Colon (tissue), 2 donors: Measurements from ENCODE around the gene CLEC16A.

Experiments
- FAIRE-seq: peaks from 2 replicates; lab custom pipeline; 2012; peaks lifted over from hg19 to GRCh38; lab: Jason Lieb, UNC
- donor health status: control.
- donor health status: control.

Gene CLEC16A

DNA sequence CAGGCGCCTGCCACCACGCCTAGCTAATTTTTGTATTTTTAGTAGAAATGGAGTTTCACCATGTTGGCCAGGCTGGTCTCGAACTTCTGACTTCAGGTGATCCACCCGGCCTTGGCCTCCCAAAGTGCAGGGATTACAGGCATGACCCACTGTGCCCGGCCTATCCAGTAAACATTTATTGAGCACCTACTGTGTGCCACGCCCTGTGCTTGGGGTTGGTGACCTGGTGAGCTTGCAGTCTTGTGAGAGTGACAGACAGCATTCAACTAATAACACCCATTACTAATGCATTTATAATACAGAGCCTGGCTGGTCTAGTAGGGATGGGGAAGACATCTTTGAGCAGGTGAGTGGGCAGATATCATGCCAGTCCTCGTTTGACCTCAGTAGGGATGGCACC lies 198.6 kb downstream of the CLEC16A start:
- no peak for FAIRE-seq

DNA sequence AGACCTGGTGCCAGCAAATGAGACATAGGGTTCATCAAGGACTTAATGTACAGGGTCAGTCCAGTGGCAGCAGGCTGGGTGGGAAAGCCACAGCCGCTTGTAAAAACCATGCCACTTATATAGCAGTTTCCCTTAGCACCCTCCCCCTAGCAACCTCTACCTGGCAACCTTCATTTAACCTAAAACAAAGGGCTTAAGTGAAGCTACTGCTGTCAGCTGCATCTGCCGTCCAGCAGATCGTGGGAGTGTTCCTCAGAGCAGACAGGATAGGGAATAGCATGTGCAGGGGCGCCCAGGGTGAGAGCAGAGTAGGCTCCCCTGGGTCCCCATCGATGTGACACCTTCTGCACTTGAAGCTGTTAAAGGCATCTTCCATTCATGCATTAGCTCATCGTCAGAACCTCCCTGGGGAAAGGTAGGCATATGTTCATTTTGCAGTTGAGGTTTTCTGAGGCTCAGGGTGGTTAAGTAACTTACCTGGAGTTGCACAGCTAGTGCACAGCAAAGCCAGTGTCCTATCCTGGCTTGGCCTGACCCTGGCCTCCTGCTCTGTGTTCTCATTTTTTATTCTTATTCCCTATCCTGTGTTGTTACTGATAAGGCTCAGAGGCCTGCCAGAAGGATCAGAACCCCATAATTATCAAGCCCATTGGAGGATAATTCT lies 199.1 kb downstream of the CLEC16A start:
- FAIRE-seq = no peak

DNA sequence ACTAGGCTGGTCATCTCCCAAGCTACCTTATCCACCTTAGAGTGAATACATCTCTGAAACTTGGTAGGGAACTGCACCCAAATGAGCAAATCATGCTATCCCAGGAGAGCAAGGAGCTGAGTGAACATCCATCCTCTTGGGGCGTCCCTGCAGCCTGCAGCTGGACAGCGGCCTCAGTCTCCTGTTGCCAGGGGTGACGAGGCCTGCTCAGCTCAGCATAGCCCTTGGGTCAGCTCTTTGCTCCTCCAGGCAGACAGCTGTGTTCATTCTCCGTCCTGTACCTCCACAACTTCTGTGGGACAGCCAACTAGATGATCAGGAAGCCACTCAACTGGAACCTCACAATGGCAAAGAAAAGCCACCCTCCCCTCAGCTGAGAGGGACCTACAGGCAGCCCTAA lies 199.8 kb downstream of the CLEC16A start:
- FAIRE-seq = no peak

DNA sequence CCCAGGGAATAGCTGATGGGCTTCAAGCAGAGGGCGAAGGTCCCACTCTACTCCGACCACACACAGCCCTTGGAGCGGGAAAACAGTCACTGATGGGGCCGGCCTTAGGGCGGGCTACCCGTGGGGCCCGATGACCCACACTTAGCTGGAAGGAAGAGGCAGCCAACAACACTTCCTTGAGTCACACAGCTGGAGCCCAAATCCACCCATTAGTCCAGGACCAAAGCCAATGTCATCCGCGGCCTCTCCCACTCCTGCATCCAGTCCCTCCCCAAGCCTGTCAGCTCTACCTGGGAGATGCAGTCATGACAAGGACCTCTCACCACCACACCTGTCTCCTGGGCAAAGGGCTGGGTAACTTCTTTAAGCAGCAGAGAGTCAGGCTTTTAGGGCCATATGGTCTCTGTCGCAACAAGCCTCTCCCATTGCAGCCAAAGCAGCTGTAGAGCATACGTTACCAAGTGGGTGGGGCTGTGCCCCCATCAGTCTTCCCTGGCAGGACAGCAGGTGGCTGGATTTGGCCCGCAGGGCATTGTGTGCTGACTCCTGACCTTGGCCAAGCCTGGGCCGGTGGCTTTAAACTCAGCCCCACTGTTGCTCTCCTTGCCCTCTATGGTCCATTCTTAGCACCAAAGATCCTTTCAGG lies 200.9 kb downstream of the CLEC16A start:
- no peak for FAIRE-seq

DNA sequence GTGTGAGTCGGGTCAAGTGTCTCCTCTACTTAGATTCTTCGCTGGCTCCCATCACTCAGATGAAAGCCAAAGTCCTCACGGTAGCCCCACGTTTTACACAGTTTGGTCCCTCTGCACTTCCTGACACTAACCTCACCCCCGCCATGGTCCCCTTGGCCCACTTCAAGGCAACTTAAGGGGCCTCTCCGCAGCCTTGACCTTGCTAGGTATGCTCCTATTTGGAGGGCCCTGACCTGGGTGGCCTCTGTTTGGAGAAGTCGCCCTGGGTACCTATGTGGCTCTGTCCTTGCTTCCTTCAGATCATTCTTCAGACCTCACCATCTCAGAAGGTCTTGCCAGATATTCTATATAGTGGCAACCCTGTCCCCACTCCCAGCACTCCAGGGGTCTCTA lies 201.5 kb downstream of the CLEC16A start:
- no peak for FAIRE-seq

DNA sequence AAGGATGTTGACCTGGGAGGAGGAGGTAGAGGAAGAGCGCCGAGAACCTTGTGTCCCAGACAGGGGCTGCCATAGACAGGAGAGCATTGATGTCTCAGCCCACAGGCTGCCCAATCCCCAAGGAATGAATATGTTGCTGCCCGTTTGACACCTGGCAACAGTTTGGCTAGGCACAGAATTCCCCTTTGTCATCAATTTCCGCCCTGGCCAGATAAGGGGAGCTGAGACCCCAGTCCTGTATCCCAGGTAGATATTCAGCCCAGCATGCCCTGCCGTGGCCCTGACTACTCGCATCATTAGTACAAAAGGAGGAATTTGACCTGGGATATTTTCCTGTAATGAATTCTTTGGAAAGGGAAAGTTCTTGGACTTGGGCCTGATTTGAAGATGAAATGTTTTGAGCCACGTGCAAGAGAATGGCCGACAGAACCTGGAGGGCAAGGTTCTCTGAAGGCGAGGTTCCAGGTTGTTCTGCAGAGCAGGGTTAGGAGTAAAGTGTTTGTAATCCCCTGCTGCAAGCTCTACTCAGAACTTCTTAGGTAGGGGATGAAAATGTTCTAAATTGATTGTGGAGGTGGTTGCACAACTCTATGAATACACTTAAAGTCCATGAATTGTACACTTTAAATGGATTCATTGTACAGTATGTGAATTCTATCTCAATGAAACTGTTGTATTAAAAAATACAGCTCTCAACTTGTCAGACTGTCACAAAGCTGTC lies 202.8 kb downstream of the CLEC16A start:
- no peak for FAIRE-seq

DNA sequence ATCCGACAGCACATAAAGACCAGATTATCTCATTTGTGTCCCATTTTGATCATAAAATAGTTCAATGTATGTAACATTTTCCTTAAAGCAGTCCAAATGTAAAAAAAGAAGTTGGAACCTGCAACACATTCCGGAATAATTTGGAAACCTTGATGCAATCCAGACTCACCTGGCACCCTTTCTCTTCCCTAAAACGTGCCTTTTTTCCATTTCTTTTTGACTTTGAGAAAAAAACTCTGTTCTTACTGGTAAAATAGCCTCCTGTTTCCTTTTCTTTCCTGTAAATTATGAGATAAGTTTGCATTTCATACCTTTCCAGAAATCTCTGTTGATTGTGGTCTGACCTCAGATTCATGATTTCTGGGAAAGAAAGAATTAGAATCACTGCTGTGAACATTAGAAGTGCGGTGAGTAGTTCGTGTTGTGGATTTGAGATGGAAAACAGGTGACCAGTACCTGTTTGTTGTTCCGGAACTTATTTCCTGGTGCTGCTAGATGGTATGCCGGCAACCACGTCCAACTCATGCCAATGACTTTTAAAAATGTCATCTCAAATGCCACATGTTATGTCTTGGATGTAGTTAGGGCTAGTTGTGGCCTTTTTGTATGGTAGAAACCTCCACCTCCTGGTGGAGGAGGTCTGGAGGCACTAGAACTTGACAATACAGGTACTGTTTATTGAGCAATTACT lies 203.5 kb downstream of the CLEC16A start:
- FAIRE-seq = no peak

DNA sequence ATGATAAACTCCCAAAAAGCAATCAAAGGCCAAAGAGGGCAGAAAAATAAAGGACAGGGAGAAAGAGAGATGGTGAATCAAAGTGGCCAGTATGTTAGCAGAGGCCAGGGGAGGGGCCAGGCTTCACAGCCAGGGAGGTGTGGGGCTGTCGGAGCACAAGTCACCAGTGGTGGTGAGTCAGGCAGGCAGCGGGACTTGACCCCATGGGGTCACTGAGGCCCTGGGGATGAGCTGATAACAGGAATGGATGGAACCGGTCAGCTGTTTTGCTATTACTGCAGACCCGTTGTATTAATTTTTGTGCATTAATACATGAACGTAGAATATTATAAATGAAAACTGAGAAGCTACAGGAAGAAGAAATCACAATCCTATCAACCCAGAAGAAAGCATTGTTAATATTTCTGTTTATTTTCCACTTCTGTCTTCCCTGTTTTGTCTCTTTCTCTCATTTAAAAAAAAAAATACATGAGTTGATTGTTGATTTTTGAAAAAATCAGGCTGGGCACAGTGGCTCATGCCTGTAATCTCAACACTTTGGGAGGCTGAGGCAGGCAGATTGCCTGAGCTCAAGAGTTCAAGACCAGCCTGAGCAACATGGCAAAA lies 204.8 kb downstream of the CLEC16A start:
- no peak for FAIRE-seq

DNA sequence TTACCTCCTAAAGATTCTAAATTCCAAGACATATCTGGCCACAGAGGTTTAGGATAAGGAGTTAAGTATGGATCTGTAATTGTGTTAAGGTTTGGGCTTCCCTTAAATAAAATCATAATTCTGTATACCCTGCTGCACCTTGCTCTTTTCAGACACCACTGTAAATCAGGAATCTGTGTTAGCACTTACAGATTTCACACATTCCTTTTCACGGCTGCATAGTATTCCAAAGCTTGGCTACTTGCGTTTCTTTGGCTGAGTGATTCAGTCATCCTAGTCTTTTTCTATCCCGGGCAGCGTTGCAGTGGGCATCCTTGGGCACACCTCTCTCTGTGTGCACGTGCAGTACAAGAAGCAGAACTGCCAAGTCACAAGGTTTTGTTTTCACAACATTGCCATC lies 205.8 kb downstream of the CLEC16A start:
- no peak for FAIRE-seq

DNA sequence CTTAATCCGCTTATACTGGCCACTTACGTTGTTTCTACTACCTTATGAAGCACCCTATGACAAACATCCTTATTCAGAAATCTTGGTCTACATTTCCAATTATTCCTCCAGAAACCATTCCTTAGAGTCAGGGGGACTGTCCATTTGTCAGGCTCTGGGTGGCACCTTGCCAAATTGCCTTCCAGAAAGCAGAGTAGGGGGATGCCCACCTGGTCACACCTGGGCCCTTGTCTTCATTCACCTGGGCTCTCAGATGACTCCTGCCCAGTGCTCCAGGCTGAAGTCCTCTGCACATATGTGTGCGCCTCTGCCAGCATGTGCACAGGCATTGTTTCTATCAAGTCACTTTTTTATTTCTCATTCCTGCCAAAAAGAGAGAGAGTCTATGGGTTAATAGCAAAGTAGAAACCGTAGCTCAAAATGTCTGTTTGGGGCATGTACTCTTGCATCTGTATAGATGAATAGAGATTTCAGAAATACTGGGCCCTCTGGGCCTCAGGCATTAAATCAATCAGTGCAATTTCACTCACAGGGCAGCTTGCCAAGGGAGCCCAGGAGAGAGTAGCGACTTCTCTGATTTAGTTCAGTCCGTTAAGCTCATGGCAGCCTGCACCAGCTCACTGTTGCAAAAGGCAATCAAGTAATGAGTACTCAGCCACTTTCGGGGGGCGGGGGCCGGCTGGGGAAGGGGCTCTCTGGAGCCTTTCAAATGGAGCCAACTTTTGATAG lies 207.0 kb downstream of the CLEC16A start:
- FAIRE-seq = no peak

DNA sequence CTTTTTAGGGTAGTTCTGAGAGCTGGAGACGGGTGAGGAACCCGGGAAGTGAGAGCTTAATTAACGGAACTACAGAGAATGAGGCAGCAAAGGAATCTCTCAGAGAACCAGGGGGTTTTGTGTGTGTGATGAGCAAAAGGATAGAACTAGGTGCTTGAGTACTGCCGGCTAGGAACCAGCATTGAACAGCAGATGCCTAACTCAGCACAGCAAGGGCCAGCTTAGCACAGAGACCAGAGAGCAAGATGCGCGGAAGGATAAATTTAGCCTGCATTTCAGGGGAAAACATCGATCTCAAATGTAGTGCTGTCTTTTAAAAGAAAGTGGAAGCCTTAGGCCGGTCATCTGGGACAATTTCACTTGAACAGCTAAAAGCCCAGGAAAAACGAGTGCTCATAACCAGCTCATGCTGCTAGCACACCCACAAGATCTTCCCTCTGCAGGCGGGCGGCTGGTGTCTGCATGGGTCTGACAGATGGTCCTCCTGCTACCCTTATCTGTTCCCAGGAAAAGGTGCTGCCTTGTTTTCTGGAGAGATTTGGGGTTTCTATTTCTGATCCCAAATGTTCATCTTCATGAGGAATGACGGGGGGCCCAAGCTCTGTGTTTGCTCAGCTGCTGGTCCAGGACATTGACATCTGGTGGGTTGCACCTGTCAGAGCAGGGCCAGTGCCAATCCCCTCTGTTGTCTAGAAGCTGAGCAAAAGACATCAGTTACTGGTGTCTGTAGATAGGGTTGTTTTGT lies 207.7 kb downstream of the CLEC16A start:
- no peak for FAIRE-seq

DNA sequence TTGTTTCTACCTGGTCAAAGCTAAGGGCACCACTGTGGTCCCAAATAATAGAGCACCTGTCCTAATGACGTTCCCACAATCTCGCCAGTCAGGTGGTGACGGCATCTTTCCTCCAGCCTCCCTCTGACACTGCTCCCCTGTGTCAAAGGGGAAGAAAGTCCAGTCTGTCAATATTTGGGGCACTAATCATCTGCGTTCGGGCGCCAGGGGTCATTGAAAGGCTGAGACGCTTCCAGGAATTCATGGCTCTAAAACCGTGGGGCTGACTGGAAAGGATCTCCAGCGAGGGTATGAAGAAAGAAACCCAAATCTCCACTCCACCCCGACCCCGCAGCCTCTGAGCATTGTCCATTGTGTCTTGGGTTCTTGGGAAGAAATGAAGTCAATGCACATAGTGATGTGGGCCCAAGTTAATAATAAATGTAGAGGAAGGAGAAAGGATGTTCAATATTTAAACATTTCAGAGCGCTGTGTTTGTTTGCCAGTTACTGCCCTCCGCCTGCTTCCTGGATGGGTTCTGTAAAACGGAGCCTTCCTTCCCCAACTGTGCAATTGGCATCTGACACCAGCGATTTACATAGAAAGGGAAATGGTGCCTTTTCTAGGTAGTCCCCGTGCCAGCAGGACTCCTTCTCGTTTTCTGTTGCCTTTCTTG lies 208.4 kb downstream of the CLEC16A start:
- no peak for FAIRE-seq

DNA sequence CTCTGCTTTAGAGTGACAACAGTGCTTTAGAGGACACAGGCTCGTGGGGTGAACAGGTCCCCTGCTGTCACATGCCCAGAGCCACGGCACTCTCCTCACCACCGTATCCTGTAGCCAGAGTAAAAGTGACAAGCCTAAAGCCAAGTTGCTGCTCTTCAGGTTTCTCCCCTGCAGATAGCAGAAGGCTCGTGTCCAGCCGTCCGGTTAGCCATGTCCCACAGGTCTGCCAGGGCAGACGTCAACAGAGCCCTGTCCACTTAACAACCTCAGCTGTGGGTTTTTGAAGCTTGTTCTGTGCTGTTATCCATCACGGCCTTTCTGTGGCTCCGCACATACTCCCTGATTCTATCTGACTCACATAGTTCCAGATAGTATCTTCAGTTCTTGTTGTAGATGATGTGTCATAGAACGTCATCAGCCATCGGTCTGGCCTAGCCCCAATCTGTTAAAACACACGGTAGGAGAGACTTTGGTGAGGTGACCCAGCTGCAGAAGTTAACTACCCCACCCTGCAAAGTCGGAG lies 211.0 kb downstream of the CLEC16A start:
- no peak for FAIRE-seq

DNA sequence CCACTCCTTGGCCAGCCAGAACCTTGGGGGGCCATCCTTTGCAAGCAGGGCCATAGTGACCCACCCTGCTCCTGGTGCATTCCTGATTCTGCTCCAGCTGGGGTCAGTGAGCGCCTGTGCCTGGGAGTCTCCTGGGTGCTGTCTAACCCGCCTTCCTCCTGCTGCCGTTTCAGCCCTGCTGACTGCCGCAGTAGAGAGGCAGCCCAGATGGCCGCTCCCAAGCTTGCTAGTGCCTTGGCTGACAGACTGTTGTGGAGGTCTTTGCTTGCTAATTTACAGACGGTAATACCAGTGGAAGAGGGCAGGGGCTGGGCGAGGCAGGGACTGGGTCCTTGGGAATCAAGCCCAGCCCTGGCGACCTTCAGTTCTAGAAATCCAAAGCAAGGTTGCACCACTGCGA lies 212.0 kb downstream of the CLEC16A start:
- FAIRE-seq = no peak

DNA sequence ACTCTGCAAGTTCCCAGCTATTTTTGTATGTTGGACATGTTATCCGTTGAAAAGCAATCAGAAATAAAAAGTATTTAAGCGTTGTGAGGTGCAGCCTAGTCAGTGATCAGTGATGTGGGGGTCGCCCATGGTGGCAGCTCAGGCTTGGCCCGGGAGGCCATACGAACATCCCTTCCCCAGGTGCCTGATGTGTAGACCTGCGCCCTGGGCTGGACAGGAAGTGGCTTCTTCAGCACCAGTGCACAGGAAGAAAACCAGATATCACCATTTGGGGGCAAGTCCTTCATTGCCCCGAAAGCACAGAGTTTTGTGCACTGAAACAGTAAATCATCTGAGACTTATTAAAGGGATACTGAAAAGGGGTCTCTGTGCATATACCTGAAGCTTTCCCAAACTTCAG lies 212.8 kb downstream of the CLEC16A start:
- no peak for FAIRE-seq

DNA sequence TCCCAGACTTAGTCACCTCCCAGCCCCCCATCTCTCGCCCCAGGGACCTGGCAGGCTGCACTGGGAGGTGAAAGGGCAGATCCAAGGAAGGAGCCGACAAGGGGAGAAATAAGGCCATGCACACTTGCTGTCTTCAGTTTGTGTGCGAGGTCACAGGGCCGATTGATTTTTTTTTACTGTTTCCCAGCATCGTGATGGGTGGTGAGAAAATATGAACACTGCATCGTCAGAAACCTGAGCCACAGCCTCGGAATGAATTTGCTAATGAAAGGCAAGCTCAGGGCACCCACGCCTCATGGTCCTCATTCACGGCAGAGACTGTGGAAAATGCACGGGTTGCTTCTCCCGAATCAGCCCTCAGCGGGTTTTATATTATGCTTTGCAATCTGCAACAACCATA lies 213.7 kb downstream of the CLEC16A start:
- FAIRE-seq = no peak

DNA sequence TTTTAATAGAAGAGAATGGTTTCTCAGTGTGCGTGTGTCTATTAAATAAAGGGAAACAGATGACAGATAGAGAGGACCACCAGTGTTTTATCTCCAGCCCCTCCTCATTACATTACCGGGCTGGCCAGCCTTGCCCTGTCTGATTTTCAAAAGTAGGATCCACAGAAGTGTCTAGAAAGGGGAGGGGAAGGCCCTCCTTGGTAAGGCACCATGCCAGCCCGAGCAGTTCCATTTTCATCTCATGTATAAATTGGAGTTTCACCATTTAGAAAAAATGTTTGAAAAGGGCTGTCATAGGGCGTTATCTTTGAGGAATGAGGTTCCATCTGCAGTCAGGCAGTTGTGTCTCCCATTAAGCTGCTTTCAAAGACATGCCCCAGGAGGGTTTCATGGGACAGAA lies 214.9 kb downstream of the CLEC16A start:
- no peak for FAIRE-seq

DNA sequence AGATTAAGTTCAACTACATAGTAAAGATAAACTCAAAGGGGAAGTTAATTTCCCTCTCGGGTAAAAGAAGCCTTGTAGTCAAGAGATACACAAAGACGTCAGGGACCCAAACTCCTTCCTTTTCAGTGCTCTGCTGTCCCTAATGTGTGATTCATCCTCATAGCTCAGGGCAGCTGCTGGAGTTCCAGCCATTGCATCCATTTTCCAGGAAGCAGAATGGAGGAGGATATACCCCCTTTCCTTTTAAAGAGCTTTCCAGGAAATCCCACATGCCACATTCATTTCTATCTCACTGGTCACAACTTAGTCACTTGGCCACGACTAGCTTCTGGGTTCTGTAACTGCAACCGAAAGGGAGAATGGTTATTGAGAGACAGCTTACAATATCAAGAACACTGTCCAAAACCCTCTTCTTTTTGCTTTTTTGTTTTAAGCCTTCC lies 216.3 kb downstream of the CLEC16A start:
- FAIRE-seq = no peak

DNA sequence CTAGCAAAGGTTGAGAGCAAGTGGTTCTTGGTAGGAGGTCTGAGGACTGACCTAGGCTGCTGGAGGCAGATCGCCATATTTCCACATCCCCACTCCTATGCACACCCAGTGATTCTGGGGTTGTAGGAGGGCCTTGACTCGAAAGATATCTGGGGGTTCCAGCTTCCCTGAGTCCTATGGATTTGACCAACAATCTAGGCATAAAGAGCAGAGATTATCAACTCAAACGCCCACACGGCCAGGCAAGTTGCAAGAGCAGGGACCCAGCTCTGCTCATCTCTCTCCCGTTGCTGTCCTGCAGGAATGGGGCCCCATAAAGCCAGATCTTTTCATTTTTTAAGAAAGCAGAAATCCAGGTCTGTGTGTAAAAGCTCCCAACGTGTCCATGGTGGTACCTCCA lies 217.1 kb downstream of the CLEC16A start:
- no peak for FAIRE-seq

DNA sequence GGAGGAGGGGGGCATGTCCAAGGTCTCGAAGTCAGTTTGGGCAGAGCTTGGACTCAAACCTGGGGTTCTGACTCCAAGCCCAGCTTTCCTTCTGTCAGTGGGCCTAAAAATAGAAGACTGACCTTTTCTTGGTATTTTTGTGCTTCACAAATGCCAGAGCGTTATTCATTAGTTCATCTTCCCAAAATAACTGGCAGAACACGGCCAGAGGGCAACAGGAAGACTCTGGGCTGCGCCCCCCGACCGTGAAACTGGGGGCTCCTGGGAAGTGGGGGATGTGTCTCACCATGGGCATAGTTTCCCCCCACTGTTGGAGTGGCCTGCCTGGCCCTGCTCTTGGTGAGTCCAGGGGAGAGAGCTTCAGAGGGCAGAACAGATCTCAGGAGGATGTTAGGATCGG lies 217.6 kb downstream of the CLEC16A start:
- no peak for FAIRE-seq
